ENCODE results near the gene APOBR.

DNA sequence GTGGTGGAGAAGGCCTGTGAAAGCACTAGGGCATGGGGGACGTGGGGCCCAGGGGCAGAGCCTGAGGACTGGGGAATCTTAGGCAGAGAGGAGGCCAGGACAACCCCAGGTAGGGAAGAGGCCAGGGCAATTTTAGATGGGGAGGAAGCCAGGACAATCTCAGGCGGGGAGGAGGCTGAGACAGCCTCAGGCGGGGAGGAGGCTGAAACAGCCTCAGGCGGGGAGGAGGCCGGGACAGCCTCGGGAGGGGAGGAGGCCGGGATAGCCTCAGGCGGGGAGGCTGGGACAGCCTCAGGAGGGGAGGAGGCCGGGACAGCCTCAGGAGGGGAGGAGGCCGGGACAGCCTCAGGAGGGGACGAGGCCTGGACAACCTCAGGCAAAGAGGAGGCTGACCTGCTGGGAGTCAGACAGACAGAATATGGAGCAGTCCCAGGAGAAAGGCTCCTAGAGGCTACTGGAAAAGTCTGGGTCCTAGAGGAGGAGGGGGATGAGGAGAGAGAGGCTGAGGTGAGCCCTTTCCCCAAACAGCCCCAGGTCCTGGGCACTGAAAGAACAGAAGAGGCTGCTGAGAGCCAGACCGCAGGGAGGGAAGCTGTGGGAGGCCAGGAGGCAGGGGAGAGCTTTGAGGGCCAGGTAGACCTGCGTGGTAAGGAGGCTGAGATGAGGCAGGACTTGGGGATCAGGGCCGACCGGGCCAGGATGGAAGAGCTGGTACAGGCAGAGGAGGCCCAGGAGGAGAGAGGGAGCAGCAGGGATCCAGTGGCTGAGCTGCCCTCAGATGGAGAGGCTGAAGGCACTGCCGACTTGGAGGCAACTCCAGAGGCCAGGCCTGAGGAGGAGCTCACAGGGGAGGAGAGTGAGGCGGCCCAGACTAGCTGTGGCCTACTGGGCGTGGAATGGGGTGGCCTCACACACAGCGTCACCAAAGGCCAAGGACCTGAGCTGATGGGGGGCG lies 1.6 kb downstream of the APOBR start:
- TF ChIP-seq, protein P1, sequence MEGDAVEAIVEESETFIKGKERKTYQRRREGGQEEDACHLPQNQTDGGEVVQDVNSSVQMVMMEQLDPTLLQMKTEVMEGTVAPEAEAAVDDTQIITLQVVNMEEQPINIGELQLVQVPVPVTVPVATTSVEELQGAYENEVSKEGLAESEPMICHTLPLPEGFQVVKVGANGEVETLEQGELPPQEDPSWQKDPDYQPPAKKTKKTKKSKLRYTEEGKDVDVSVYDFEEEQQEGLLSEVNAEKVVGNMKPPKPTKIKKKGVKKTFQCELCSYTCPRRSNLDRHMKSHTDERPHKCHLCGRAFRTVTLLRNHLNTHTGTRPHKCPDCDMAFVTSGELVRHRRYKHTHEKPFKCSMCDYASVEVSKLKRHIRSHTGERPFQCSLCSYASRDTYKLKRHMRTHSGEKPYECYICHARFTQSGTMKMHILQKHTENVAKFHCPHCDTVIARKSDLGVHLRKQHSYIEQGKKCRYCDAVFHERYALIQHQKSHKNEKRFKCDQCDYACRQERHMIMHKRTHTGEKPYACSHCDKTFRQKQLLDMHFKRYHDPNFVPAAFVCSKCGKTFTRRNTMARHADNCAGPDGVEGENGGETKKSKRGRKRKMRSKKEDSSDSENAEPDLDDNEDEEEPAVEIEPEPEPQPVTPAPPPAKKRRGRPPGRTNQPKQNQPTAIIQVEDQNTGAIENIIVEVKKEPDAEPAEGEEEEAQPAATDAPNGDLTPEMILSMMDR (IDR thresholded peaks at IDR 0.05): no peak
- TF ChIP-seq POLR2A (IDR thresholded peaks at IDR 0.05): no peak
